NCI-H82 treated with DMSO at 0.1 percent for 48 hours (cell line): ENCODE data around the gene CFAP157.
A peak's percentile ranks its signal among the peaks of the same experiment; 100 is the strongest.
"Not testable (repeated sequence)": the region's sequence is repeated elsewhere in the genome, so short reads cannot be mapped to it uniquely, and the experiment has no call there.

Source experiments
- DNase-seq: peaks from one replicate; lab custom pipeline; 2025; ENCODE audit not compliant: unreplicated experiment; lab: John Stamatoyannopoulos, UW

Gene CFAP157

GRCh38 chr9:127734747-127735529 lies 28.1 kb downstream of the CFAP157 start, which contains the start of gene TOR2A:
Gene TOR2A (minus strand): TSS chr9:127735294. CDS start chr9:127735270, 24 bp downstream.
- peak; percentile 84 for DNase-seq

- no peak for DNase-seq
Measured at GRCh38 chr9:127735530-127736185, 28.9 kb downstream of the CFAP157 start.

GRCh38 chr9:127738666-127739065 lies 31.9 kb downstream of the CFAP157 start:
- no peak for DNase-seq

- DNase-seq, result no peak
Measured at GRCh38 chr9:127739614-127740330, 33.0 kb downstream of the CFAP157 start.

GRCh38 chr9:127741831-127742434 lies 35.1 kb downstream of the CFAP157 start:
- DNase-seq, result peak; percentile 36

GRCh38 chr9:127742435-127743088 lies 35.8 kb downstream of the CFAP157 start:
- DNase-seq, result peak; percentile 86

- no peak for DNase-seq
Measured at GRCh38 chr9:127744398-127745110, 37.8 kb downstream of the CFAP157 start.

- DNase-seq, result no peak
Measured at GRCh38 chr9:127746959-127747569, 40.3 kb downstream of the CFAP157 start.

GRCh38 chr9:127749090-127749787 lies 42.5 kb downstream of the CFAP157 start:
- DNase-seq, result no peak

GRCh38 chr9:127751269-127752054 lies 44.7 kb downstream of the CFAP157 start:
- DNase-seq, result no peak

- DNase-seq, result no peak
Measured at GRCh38 chr9:127753148-127753547, 46.4 kb downstream of the CFAP157 start.

GRCh38 chr9:127753622-127754021 lies 46.8 kb downstream of the CFAP157 start:
- no peak for DNase-seq

- no peak for DNase-seq
Measured at GRCh38 chr9:127754099-127755060, 47.6 kb downstream of the CFAP157 start.

GRCh38 chr9:127755061-127756060 lies 48.6 kb downstream of the CFAP157 start:
- no peak for DNase-seq

- DNase-seq, result no peak
Measured at GRCh38 chr9:127756233-127756632, 49.4 kb downstream of the CFAP157 start.

- DNase-seq, result not testable (repeated sequence)
Measured at GRCh38 chr9:127756776-127757175, 50.0 kb downstream of the CFAP157 start.
